Astrocyte (in vitro differentiated cells and primary cell): ENCODE data around the gene BASP1. TPM values are rescaled to one million over a fixed set of nuclear protein-coding genes. Genes with fewer than 3 reads are reported as not detected.

ENCODE experiments used
- DNase-seq: peaks from one replicate; pipeline ENCODE4 v3.0.0-alpha.2; 2010; ENCODE audit warnings: low read depth
- FAIRE-seq: peaks from 2 replicates; lab custom pipeline; 2011; peaks lifted over from hg19 to GRCh38; lab: Jason Lieb, UNC
- H2AFZ ChIP-seq: 2 replicates; pipeline ENCODE4 v1.6.0; 2012; ENCODE audit warnings: low read depth, low read length, inconsistent platforms
- H3K27ac ChIP-seq: 2 replicates; pipeline ENCODE4 v1.5.1; 2011; ENCODE audit warnings: low read depth, low read length, inconsistent platforms
- H3K27me3 ChIP-seq: 2 replicates; pipeline ENCODE4 v1.6.0; 2011; ENCODE audit warnings: low read length, inconsistent platforms; ENCODE audit not compliant: insufficient read depth
- H3K36me3 ChIP-seq: 2 replicates; pipeline ENCODE4 v1.5.1; 2011; ENCODE audit warnings: low read length, inconsistent platforms; ENCODE audit not compliant: insufficient read depth
- H3K4me1 ChIP-seq: 2 replicates; pipeline ENCODE4 v1.5.1; 2011; ENCODE audit warnings: low read length, inconsistent platforms; ENCODE audit not compliant: insufficient read depth
- H3K4me2 ChIP-seq: 2 replicates; pipeline ENCODE4 v1.6.0; 2012; ENCODE audit warnings: low read length, inconsistent platforms
- H3K4me3 ChIP-seq: 2 replicates; pipeline ENCODE4 v1.5.1; 2011; ENCODE audit warnings: low read depth, mild to moderate bottlenecking, low read length, inconsistent platforms; ENCODE audit not compliant: insufficient read depth
- H3K79me2 ChIP-seq: 2 replicates; pipeline ENCODE4 v1.6.0; 2012; ENCODE audit warnings: mild to moderate bottlenecking, low read length, inconsistent platforms; ENCODE audit not compliant: insufficient read depth
- H3K9ac ChIP-seq: 2 replicates; pipeline ENCODE4 v1.6.0; 2012; ENCODE audit warnings: mild to moderate bottlenecking, low read length, inconsistent platforms
- H3K9me3 ChIP-seq: 2 replicates; pipeline ENCODE4 v1.5.1; 2012; ENCODE audit warnings: low read depth, mild to moderate bottlenecking, low read length, inconsistent platforms; ENCODE audit not compliant: insufficient read depth
- H4K20me1 ChIP-seq: 2 replicates; pipeline ENCODE4 v1.6.0; 2012; ENCODE audit warnings: low read length, inconsistent platforms; ENCODE audit not compliant: insufficient read depth
- H3K27ac Mint-ChIP-seq: one replicate; pipeline ENCODE4 v1.8.0; 2021; ENCODE audit warnings: mild to moderate bottlenecking, mixed read lengths; ENCODE audit not compliant: unreplicated experiment
- H3K27me3 Mint-ChIP-seq: one replicate; pipeline ENCODE4 v1.8.0; 2021; ENCODE audit warnings: low read depth, mixed read lengths; ENCODE audit not compliant: unreplicated experiment
- H3K36me3 Mint-ChIP-seq: one replicate; pipeline ENCODE4 v1.8.0; 2021; ENCODE audit warnings: low read depth, mixed read lengths; ENCODE audit not compliant: unreplicated experiment
- H3K4me1 Mint-ChIP-seq: one replicate; pipeline ENCODE4 v1.8.0; 2021; ENCODE audit warnings: low read depth, mixed read lengths; ENCODE audit not compliant: unreplicated experiment
- H3K4me3 Mint-ChIP-seq: one replicate; pipeline ENCODE4 v1.8.0; 2021; ENCODE audit warnings: mild to moderate bottlenecking, moderate library complexity, mixed read lengths; ENCODE audit not compliant: unreplicated experiment
- H3K9me3 Mint-ChIP-seq: one replicate; pipeline ENCODE4 v1.8.0; 2021; ENCODE audit warnings: mild to moderate bottlenecking, mixed read lengths; ENCODE audit not compliant: unreplicated experiment
- EZH2 ChIP-seq: IDR thresholded peaks from 2 replicates; pipeline ENCODE4 v1.6.1; 2012; ENCODE audit warnings: mild to moderate bottlenecking, low read length, inconsistent platforms; ENCODE audit not compliant: insufficient read depth
- total RNA-seq: library from RNA; stranded (reverse); gene quantifications from 2 replicates; pipeline ENCODE4 v1.2.1, GENCODE V29; 2021
- TF ChIP-seq, protein P1 (sequence below): IDR thresholded peaks from 2 replicates; pipeline ENCODE4 v1.5.1; 2011; ENCODE audit warnings: low read depth, mild to moderate bottlenecking, inconsistent platforms, low read length, moderate library complexity; ENCODE audit not compliant: insufficient read depth

Gene BASP1
- total RNA-seq, 1 donor from 2014 or later, result 273 TPM

DNA sequence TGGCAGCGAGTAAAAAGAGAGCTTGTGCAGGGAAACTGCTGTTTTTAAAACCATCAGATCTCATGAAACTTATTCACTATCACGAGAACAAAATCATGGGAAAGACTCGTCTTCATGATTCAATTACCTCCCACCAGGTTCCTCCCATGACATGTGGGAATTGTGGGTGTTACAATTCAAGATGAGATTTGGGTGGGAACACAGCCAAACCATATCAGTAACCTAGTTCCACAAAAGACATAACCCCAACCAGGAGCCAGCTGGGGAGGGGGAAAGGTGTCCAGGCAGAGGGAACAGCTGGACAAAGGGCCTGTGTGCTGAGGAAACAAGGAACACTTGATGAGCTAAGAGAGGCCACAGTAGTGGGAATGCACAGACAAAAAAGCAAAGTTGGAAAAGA lies 71.1 kb downstream of the BASP1 start:
- H3K4me1 ChIP-seq, result no peaks in the 10 kb centered on the region
- FAIRE-seq (no peak), DNase-seq (no peak)
- no peaks in the 10 kb centered on the region for H4K20me1 ChIP-seq
- peaks cover 4% of the 10 kb centered on the region for H3K9me3 Mint-ChIP-seq
- no peak overlapping the region for H3K9ac ChIP-seq
- H3K27ac ChIP-seq, result no peak overlapping the region
- H3K27ac Mint-ChIP-seq, result no peak overlapping the region
- H3K36me3 Mint-ChIP-seq, result peaks cover 3% of the 10 kb centered on the region
- TF ChIP-seq, protein P1, sequence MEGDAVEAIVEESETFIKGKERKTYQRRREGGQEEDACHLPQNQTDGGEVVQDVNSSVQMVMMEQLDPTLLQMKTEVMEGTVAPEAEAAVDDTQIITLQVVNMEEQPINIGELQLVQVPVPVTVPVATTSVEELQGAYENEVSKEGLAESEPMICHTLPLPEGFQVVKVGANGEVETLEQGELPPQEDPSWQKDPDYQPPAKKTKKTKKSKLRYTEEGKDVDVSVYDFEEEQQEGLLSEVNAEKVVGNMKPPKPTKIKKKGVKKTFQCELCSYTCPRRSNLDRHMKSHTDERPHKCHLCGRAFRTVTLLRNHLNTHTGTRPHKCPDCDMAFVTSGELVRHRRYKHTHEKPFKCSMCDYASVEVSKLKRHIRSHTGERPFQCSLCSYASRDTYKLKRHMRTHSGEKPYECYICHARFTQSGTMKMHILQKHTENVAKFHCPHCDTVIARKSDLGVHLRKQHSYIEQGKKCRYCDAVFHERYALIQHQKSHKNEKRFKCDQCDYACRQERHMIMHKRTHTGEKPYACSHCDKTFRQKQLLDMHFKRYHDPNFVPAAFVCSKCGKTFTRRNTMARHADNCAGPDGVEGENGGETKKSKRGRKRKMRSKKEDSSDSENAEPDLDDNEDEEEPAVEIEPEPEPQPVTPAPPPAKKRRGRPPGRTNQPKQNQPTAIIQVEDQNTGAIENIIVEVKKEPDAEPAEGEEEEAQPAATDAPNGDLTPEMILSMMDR, result no peak
- TF ChIP-seq EZH2, result no peak
- H2AFZ ChIP-seq, result no peak overlapping the region
- peaks cover 11% of the 10 kb centered on the region for H3K4me1 Mint-ChIP-seq
- no peak overlapping the region for H3K4me3 Mint-ChIP-seq
- H3K4me3 ChIP-seq, result no peak overlapping the region
- H3K27me3 ChIP-seq, result no peaks in the 10 kb centered on the region
- no peaks in the 10 kb centered on the region for H3K36me3 ChIP-seq
- H3K4me2 ChIP-seq, result no peak overlapping the region
- H3K9me3 ChIP-seq, result no peaks in the 10 kb centered on the region
- H3K79me2 ChIP-seq, result no peaks in the 10 kb centered on the region
- no peaks in the 10 kb centered on the region for H3K27me3 Mint-ChIP-seq

DNA sequence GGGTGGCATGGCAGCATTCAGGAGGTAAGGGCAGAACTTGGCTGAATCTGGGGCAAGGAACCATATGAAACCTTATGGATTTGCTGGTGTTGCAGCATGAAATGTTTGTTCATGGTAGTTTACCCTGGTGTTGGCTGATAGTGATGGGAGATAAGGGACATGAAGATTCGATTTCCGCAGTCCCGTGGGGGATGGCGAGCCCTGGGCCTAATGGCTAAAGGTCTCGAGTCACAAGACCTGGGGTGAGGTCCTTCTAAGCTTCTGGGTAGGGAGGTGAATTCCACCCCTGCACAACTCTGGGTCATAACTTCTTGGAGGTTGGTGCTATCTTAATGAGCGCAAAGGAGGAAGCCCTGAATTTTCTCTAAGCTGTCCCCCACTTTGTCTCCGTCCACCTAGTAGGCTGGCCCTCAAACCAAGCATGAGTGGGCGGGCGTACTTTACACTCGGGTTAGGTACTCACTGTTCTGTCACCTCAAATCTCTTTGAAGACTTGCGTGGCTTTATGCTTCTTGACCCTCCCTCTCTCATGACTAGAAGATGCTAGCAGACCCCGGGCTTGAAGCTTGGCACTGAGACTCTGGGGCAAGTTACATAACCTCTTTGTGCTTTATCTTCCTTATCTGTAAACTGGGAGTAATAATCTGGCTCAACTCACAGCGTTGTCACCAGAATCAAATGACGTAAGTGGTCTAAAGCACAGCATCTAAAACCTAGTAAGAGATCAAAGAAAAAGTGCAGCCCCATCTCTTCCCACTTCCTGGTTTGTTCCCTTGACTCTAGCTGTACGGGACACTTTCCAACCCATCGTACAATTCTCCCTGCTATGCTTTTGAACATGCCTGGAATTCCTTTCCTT lies 72.5 kb downstream of the BASP1 start:
- TF ChIP-seq, protein P1, result no peak
- no peak for TF ChIP-seq EZH2
- no peaks in the 10 kb centered on the region for H3K27me3 ChIP-seq
- Mint-ChIP-seq H3K4me3 (no peak overlapping the region), H3K9me3 (peaks cover 4% of the 10 kb centered on the region), H3K36me3 (peaks cover 3% of the 10 kb centered on the region), H3K4me1 (peaks cover 8% of the 10 kb centered on the region), H3K27ac (peak overlapping the region; percentile 56), H3K27me3 (no peaks in the 10 kb centered on the region)
- H3K4me2 ChIP-seq, result no peak overlapping the region
- no peaks in the 10 kb centered on the region for H4K20me1 ChIP-seq
- H3K4me1 ChIP-seq, result no peaks in the 10 kb centered on the region
- no peak overlapping the region for H3K27ac ChIP-seq
- FAIRE-seq (no peak), DNase-seq (peak; percentile 73)
- H3K4me3 ChIP-seq, result no peak overlapping the region
- H2AFZ ChIP-seq, result no peak overlapping the region
- no peaks in the 10 kb centered on the region for H3K79me2 ChIP-seq
- no peaks in the 10 kb centered on the region for H3K9me3 ChIP-seq
- no peak overlapping the region for H3K9ac ChIP-seq
- H3K36me3 ChIP-seq, result no peaks in the 10 kb centered on the region

DNA sequence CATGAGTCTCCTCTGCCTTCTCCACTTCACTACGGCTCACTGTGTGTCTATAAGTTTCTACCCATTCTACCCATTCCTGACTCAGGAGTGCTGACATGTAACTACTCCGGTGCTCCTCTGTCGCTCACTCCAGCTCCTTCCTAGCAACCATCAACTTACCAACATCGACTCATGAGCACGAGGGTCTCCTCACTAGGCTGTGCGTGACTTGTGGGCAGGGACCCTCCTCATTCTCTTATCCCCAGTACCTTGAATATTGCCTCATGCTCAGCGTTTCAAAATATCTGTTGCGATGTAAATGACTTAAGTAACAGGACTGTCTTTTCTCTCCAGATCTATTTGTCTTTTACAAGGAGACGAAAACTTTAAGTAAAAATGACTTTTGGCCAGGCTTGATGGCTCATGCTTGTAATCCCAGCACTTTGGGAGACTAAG lies 73.1 kb downstream of the BASP1 start:
- Histone ChIP-seq H4K20me1 (no peaks in the 10 kb centered on the region), H3K4me3 (no peak overlapping the region), H2AFZ (no peak overlapping the region), H3K4me2 (no peak overlapping the region), H3K9me3 (no peaks in the 10 kb centered on the region), H3K27ac (no peak overlapping the region), H3K36me3 (no peaks in the 10 kb centered on the region), H3K27me3 (no peaks in the 10 kb centered on the region), H3K79me2 (no peaks in the 10 kb centered on the region), H3K9ac (no peak overlapping the region), H3K4me1 (no peaks in the 10 kb centered on the region)
- Mint-ChIP-seq H3K9me3 (peaks cover 4% of the 10 kb centered on the region), H3K4me1 (peaks cover 8% of the 10 kb centered on the region), H3K4me3 (no peak overlapping the region), H3K27me3 (peaks cover 4% of the 10 kb centered on the region), H3K27ac (peak overlapping the region; percentile 56), H3K36me3 (peaks cover 3% of the 10 kb centered on the region)
- FAIRE-seq, result no peak
- TF ChIP-seq EZH2, result no peak
- TF ChIP-seq, protein P1, result no peak
- no peak for DNase-seq
